ENCODE measurements around the gene GLG1. TPM values are rescaled to one million over a fixed set of nuclear protein-coding genes. Genes with fewer than 3 reads are reported as not detected.

The GLG1 gene
- total and polyA plus RNA-seq, 7 donors = 19.7 to 107 (median 60.1) TPM

- peak in 1 of 4 donors; percentile 26 for ATAC-seq
- no peak overlapping the region for H3K4me3 ChIP-seq
- TF ChIP-seq, protein P1, sequence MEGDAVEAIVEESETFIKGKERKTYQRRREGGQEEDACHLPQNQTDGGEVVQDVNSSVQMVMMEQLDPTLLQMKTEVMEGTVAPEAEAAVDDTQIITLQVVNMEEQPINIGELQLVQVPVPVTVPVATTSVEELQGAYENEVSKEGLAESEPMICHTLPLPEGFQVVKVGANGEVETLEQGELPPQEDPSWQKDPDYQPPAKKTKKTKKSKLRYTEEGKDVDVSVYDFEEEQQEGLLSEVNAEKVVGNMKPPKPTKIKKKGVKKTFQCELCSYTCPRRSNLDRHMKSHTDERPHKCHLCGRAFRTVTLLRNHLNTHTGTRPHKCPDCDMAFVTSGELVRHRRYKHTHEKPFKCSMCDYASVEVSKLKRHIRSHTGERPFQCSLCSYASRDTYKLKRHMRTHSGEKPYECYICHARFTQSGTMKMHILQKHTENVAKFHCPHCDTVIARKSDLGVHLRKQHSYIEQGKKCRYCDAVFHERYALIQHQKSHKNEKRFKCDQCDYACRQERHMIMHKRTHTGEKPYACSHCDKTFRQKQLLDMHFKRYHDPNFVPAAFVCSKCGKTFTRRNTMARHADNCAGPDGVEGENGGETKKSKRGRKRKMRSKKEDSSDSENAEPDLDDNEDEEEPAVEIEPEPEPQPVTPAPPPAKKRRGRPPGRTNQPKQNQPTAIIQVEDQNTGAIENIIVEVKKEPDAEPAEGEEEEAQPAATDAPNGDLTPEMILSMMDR (IDR thresholded peaks at IDR 0.05) = no peak
- intact Hi-C loops (cut with DNase I) = no loop called here
- H3K27ac ChIP-seq = no peak overlapping the region
- no peaks in the 10 kb centered on the region for H3K27me3 ChIP-seq (ENCODE audit: insufficient read depth in 3 of 3, low read length in 2 of 3)
- H3K36me3 ChIP-seq (ENCODE audit: insufficient read depth in 1 of 2, low read depth in 1 of 2) = peaks cover 4 to 86% of the 10 kb centered on the region in 2 donors
- H3K4me1 ChIP-seq = no peaks in the 10 kb centered on the region
- 85 to 93% (median 88%) methylated on average over 14 of the region's 14 CpGs for WGBS, 3 donors
- no peaks in the 10 kb centered on the region for H3K9me3 ChIP-seq
- DNase-seq = no peak
Observed at GRCh38 chr16:74625500-74626350, 18.8 kb upstream of the GLG1 start.

DNA sequence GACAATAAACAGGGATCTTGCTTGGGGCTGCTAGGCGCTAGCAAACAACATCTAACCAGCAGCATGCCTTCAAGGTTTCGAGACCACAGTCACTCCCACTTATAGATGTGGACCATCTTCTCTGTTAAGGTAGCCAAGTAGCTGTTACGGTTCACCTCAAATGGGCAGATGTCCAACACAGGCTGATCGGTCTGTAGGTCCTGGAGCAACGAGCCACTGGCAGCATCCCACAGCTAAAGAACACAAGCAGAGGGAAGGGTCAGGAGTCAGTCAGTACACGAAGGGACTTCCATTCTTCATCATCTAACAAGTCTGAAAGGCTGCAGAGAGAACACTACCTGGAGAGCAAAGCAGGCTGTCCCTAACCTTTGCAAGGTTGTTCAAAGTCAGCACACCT lies 16.9 kb upstream of the GLG1 start:
- intact Hi-C loops (cut with DNase I) = loop anchor here (5.0 kb wide), 3 partner anchors 122 to 142 kb away; no protein-coding TSS in a partner anchor
- no peak for ATAC-seq
- no peak for DNase-seq
- Histone ChIP-seq H3K27me3 (ENCODE audit: insufficient read depth in 3 of 3, low read length in 2 of 3) (no peaks in the 10 kb centered on the region), H3K27ac (no peak overlapping the region), H3K9me3 (no peaks in the 10 kb centered on the region), H3K4me1 (no peaks in the 10 kb centered on the region), H3K4me3 (no peak overlapping the region), H3K36me3 (ENCODE audit: insufficient read depth in 1 of 2, low read depth in 1 of 2) (peaks cover 4 to 68% of the 10 kb centered on the region in 2 donors)
- TF ChIP-seq, protein P1 (IDR thresholded peaks at IDR 0.05) = no peak
- 71 to 86% (median 79%) methylated on average over 6 of the region's 6 CpGs for WGBS, 3 donors

GRCh38 chr16:74623214-74623838 lies 16.4 kb upstream of the GLG1 start:
- peak; percentile 77 to 87 (median 80) for ATAC-seq
- Histone ChIP-seq H3K36me3 (ENCODE audit: insufficient read depth in 1 of 2, low read depth in 1 of 2) (peaks cover 4 to 62% of the 10 kb centered on the region in 2 donors), H3K4me3 (no peak overlapping the region), H3K27me3 (ENCODE audit: insufficient read depth in 3 of 3, low read length in 2 of 3) (no peaks in the 10 kb centered on the region), H3K27ac (no peak overlapping the region), H3K4me1 (no peaks in the 10 kb centered on the region), H3K9me3 (no peaks in the 10 kb centered on the region)
- 22 to 23% (median 23%) methylated on average over 4 of the region's 4 CpGs for WGBS, 3 donors
- intact Hi-C loops (cut with DNase I) = loop anchor here (5.0 kb wide), 3 partner anchors 121 to 141 kb away; no protein-coding TSS in a partner anchor
- no peak for DNase-seq
- TF ChIP-seq, protein P1 (IDR thresholded peaks at IDR 0.05) = peak; percentile 73

DNA sequence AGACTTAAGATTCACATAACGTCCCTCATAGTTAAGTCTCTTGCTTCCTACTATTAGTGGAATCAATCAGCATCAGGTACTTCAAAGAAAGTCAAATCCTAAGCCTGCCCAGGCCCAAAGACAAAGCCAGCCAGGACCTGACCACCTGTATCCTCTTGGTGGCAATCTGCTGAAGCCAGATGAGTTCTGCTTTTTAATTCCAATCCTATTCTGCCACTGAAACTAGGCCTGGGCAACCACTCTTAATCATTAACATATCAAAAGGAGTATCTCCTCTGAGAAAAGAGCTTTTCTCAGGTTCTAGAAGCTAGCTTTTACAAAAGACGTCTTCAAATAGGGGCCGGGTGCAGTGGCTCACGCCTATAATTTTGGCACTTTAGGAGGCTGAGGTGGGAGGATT lies 15.1 kb upstream of the GLG1 start:
- no peaks in the 10 kb centered on the region for H3K27me3 ChIP-seq (ENCODE audit: insufficient read depth in 3 of 3, low read length in 2 of 3)
- no peaks in the 10 kb centered on the region for H3K4me1 ChIP-seq
- no peak overlapping the region for H3K4me3 ChIP-seq
- H3K9me3 ChIP-seq = no peaks in the 10 kb centered on the region
- intact Hi-C loops (cut with DNase I) = loop anchor here (5.0 kb wide), 3 partner anchors 120 to 140 kb away; no protein-coding TSS in a partner anchor
- peaks cover 4 to 49% of the 10 kb centered on the region in 2 donors for H3K36me3 ChIP-seq (ENCODE audit: insufficient read depth in 1 of 2, low read depth in 1 of 2)
- TF ChIP-seq, protein P1 (IDR thresholded peaks at IDR 0.05) = no peak
- 97 to 98% (median 97%) methylated on average over 4 of the region's 4 CpGs for WGBS, 3 donors
- ATAC-seq (no peak), DNase-seq (no peak)
- no peak overlapping the region for H3K27ac ChIP-seq

All from psoas muscle (tissue), 8 donors.